ENCODE data around the gene TTLL6.
"Not testable (repeated sequence)": the region's sequence is repeated elsewhere in the genome, so short reads cannot be mapped to it uniquely, and the experiment has no call there.

The TTLL6 gene

GRCh38 chr17:48816774-48817590 is at the start of gene TTLL6:
Gene TTLL6, minus strand, starts transcription at chr17:48817229. Its CDS starts 157 bp downstream, at chr17:48817072.
- peaks cover 80% of the 10 kb centered on the region for H3K27me3 Mint-ChIP-seq
- intact Hi-C loops (cut with micrococcal nuclease): no loop called here
- H3K4me1 Mint-ChIP-seq (ENCODE audit: low read depth): peaks cover 9% of the 10 kb centered on the region
- no peaks in the 10 kb centered on the region for H3K36me3 Mint-ChIP-seq (ENCODE audit: low read depth)
- H3K9me3 Mint-ChIP-seq: no peaks in the 10 kb centered on the region
- no peak within 1 kb of the TSS for H3K27ac Mint-ChIP-seq
- no peak within 1 kb of the TSS for H3K4me3 Mint-ChIP-seq

DNA sequence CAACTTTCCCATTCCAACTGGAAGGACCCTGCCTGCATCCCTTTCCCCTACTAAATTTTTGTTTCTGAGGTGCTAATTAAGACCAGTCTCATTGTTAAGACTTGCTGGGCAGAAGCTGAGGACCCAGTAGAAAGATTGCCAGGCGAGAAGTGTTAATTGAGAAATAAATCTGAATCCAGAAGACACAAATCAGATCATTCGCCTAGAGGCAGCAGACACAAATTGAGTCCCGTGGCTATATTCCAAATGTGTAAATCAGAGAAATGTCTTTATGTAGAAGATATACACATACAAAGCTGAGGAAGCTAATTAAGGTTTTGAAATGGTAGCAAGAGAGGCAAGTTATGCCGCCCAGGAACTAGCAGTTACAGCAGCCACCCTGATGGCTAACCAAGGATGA is 43.4 kb upstream of the TTLL6 start:
- intact Hi-C loops (cut with micrococcal nuclease): no loop called here
- Mint-ChIP-seq H3K4me3 (no peak overlapping the region), H3K36me3 (ENCODE audit: low read depth) (peaks cover 94% of the 10 kb centered on the region), H3K4me1 (ENCODE audit: low read depth) (no peaks in the 10 kb centered on the region), H3K9me3 (no peaks in the 10 kb centered on the region), H3K27ac (no peak overlapping the region), H3K27me3 (no peaks in the 10 kb centered on the region)

- Mint-ChIP-seq H3K4me1 (ENCODE audit: low read depth) (no peaks in the 10 kb centered on the region), H3K4me3 (no peak overlapping the region), H3K27ac (no peak overlapping the region), H3K36me3 (ENCODE audit: low read depth) (peaks cover 94% of the 10 kb centered on the region), H3K9me3 (no peaks in the 10 kb centered on the region), H3K27me3 (no peaks in the 10 kb centered on the region)
- intact Hi-C loops (cut with micrococcal nuclease): no loop called here
Measured at GRCh38 chr17:48860034-48860433, 43.0 kb upstream of the TTLL6 start.

DNA sequence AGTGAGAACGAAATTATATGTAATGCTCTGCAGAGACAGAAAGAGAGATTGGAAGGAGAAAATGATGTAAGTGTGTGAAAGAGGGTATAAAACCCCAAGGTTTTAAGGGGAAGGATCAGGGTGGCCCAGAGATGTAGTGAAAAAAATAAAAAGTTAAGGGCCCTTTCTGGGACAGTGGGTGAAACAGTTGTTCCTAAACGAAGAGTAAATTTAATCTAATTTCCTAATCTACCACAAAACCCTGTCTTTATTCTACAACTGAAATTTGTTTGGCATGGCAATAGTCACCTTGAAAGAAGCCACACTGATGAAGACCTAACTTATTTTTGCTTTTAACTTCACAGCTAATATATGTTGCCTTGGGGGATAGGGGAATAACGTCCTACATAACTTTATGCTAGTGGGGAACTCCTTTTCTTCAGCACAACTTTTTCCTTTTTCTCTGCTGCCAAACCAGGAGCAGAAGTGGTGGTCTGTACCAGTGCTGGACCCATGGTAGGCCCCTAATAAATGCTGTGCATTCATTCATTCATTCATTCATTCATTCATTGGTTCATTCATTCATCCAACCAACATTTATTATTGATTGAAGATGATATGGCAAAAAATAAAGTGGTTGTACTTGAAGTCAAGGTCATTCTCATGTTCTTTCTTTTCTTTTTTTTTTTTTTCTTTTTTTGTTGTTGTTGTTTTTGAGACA is 39.2 kb upstream of the TTLL6 start:
- intact Hi-C loops (cut with micrococcal nuclease): no loop called here
- Mint-ChIP-seq H3K27me3 (no peaks in the 10 kb centered on the region), H3K4me3 (no peak overlapping the region), H3K4me1 (ENCODE audit: low read depth) (peaks cover 7% of the 10 kb centered on the region), H3K9me3 (no peaks in the 10 kb centered on the region), H3K27ac (no peak overlapping the region), H3K36me3 (ENCODE audit: low read depth) (peaks cover 92% of the 10 kb centered on the region)

GRCh38 chr17:48854774-48855476 is 37.9 kb upstream of the TTLL6 start:
- no peak overlapping the region for H3K4me3 Mint-ChIP-seq
- no peaks in the 10 kb centered on the region for H3K27me3 Mint-ChIP-seq
- no peak overlapping the region for H3K27ac Mint-ChIP-seq
- intact Hi-C loops (cut with micrococcal nuclease): no loop called here
- H3K4me1 Mint-ChIP-seq (ENCODE audit: low read depth): peaks cover 7% of the 10 kb centered on the region
- H3K36me3 Mint-ChIP-seq (ENCODE audit: low read depth): peaks cover 89% of the 10 kb centered on the region
- H3K9me3 Mint-ChIP-seq: no peaks in the 10 kb centered on the region

GRCh38 chr17:48850792-48851323 is 33.8 kb upstream of the TTLL6 start:
- Mint-ChIP-seq H3K36me3 (ENCODE audit: low read depth) (peaks cover 89% of the 10 kb centered on the region), H3K27ac (no peak overlapping the region), H3K9me3 (no peaks in the 10 kb centered on the region), H3K4me1 (ENCODE audit: low read depth) (peaks cover 7% of the 10 kb centered on the region), H3K27me3 (no peaks in the 10 kb centered on the region), H3K4me3 (no peak overlapping the region)
- intact Hi-C loops (cut with micrococcal nuclease): no loop called here

DNA sequence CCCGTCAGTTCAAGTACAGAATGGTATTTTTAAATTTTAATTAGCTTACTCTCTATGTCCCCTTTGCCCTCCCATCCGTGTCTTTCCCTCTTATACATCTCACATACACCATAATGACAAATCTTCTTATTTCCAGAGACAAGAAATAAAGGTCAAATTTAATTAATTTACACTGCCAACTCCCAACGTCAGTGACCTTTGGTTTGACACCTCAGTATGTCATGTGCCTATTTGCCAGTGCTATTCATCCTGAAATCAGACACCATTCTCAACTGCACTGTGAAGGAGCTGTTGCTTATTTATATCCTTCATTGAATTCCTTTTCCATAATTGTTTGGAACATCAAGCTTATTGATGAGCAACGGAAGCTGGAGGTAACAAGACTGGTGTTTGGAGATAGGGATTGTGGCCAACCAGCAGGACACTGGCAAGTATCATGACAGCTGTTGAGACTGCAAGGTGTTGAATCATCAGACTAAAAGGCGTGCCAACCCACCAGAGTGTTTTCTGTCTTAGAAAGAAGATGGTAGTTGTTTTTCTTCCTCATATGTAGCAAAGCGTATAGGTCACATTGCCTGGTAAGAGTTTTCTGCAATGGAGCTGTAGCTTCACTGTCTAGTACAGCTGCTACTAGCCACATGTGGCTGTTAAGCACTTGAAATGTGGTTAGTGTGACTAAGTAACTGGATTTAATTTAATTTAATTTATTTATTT is 26.3 kb upstream of the TTLL6 start:
- Mint-ChIP-seq H3K27ac (no peak overlapping the region), H3K4me3 (no peak overlapping the region), H3K36me3 (ENCODE audit: low read depth) (peaks cover 74% of the 10 kb centered on the region), H3K27me3 (peaks cover 14% of the 10 kb centered on the region), H3K9me3 (no peaks in the 10 kb centered on the region), H3K4me1 (ENCODE audit: low read depth) (peaks cover 21% of the 10 kb centered on the region)
- intact Hi-C loops (cut with micrococcal nuclease): no loop called here

GRCh38 chr17:48842746-48843145 is 25.7 kb upstream of the TTLL6 start:
- H3K36me3 Mint-ChIP-seq (ENCODE audit: low read depth): peaks cover 72% of the 10 kb centered on the region
- H3K4me1 Mint-ChIP-seq (ENCODE audit: low read depth): peaks cover 27% of the 10 kb centered on the region

DNA sequence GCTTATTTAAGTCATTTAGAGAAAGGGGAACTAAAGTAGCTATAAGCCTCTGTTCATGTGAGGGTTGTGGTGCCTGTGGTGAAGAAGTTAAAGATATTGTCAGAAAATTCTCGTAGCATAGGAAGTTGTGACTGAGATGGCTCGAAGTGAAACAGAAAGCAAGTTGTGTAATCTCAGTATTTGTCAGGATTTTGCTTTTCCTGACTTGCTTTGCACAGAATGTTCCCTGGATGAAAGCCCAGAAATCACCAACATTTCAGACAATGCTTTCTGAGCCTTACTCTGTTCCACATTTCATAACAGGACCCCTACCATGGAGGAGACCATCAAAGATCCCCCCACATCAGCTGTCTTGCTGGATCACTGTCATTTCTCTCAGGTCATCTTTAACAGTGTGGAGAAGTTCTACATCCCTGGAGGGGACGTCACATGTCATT is 24.4 kb upstream of the TTLL6 start:
- intact Hi-C loops (cut with micrococcal nuclease): no loop called here
- Mint-ChIP-seq H3K9me3 (no peaks in the 10 kb centered on the region), H3K36me3 (ENCODE audit: low read depth) (peaks cover 63% of the 10 kb centered on the region), H3K27ac (no peak overlapping the region), H3K4me1 (ENCODE audit: low read depth) (peaks cover 38% of the 10 kb centered on the region), H3K4me3 (no peak overlapping the region), H3K27me3 (peaks cover 18% of the 10 kb centered on the region)

More at GRCh38 chr17:48842746-48843145, 25.7 kb upstream of the TTLL6 start:
- intact Hi-C loops (cut with micrococcal nuclease): no loop called here
- no peaks in the 10 kb centered on the region for H3K9me3 Mint-ChIP-seq
- H3K27ac Mint-ChIP-seq: no peak overlapping the region
- peaks cover 16% of the 10 kb centered on the region for H3K27me3 Mint-ChIP-seq
- no peak overlapping the region for H3K4me3 Mint-ChIP-seq

DNA sequence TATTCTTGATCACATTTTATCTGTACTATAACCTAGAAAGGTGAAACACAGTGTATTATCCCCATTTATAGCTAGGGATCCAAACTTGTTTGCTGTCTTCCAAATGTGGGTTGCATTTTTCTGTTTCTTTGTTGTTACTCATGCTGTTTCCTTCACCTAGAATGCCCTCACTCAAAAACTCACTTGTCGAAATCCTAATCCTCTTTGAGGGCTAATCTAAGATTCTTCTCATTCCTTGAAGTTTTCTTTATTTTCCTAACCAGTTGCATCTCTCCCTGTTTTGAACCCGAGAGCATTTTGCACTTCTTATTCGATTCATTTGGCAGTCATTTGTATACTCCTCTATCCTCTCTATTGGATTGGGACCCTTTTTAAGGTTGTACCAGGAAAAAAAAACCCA is 23.4 kb upstream of the TTLL6 start:
- intact Hi-C loops (cut with micrococcal nuclease): no loop called here
- no peaks in the 10 kb centered on the region for H3K9me3 Mint-ChIP-seq
- H3K36me3 Mint-ChIP-seq (ENCODE audit: low read depth): peaks cover 66% of the 10 kb centered on the region
- H3K4me1 Mint-ChIP-seq (ENCODE audit: low read depth): peaks cover 45% of the 10 kb centered on the region
- peaks cover 27% of the 10 kb centered on the region for H3K27me3 Mint-ChIP-seq
- H3K4me3 Mint-ChIP-seq: no peak overlapping the region
- H3K27ac Mint-ChIP-seq: no peak overlapping the region

- intact Hi-C loops (cut with micrococcal nuclease): not testable (repeated sequence)
- peaks cover 42% of the 10 kb centered on the region for H3K27me3 Mint-ChIP-seq
Measured at GRCh38 chr17:48837458-48837857, 20.4 kb upstream of the TTLL6 start.

DNA sequence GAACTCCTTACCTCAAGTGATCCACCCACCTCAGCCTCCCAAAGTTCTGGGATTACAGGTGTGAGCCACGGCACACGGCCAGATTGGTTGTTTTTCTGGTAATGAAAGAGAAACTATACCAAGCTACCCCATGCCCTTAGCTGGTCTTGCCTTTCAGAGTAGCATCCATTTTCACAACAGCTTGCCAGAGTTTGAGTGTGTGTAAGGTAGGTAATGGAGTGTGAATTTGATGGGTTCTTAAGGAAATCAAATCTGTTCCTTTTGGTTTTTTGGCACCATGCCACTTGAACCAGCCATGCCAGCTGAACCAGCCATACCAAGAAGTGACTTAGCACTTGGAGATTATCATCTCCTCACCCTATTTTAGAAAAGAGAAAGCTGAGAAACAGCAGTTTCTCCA is 18.9 kb upstream of the TTLL6 start:
- H3K9me3 Mint-ChIP-seq: no peaks in the 10 kb centered on the region
- peaks cover 42% of the 10 kb centered on the region for H3K27me3 Mint-ChIP-seq
- intact Hi-C loops (cut with micrococcal nuclease): no loop called here
- H3K4me1 Mint-ChIP-seq (ENCODE audit: low read depth): peaks cover 77% of the 10 kb centered on the region
- no peak overlapping the region for H3K27ac Mint-ChIP-seq
- no peak overlapping the region for H3K4me3 Mint-ChIP-seq
- peaks cover 41% of the 10 kb centered on the region for H3K36me3 Mint-ChIP-seq (ENCODE audit: low read depth)

More at GRCh38 chr17:48837458-48837857, 20.4 kb upstream of the TTLL6 start:
- Mint-ChIP-seq H3K27ac (peak overlapping the region; percentile 50), H3K4me1 (ENCODE audit: low read depth) (peaks cover 67% of the 10 kb centered on the region), H3K4me3 (peak overlapping the region; percentile 33), H3K36me3 (ENCODE audit: low read depth) (peaks cover 42% of the 10 kb centered on the region)
- H3K9me3 Mint-ChIP-seq: not testable (repeated sequence)

DNA sequence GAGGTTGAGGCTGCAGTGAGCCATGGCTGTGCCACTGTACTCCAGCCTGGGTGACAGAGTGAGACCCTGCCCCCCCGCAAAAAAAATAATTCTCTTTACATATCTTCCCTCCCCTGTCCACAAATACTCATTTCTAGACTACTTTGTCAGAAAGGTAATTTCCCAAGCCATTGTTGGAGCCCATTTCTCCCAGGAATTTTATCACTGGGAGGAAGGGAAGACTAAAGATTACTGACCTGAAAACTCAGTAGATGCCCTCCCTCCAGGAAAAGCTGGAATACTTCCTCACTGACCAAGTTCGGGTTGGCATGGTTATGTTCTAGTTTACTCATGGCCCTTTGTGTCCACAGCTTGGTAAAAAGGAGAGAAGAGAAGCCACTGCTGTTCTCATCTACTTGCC is 17.9 kb upstream of the TTLL6 start:
- peaks cover 67% of the 10 kb centered on the region for H3K4me1 Mint-ChIP-seq (ENCODE audit: low read depth)
- H3K36me3 Mint-ChIP-seq (ENCODE audit: low read depth): peaks cover 35% of the 10 kb centered on the region
- no peak overlapping the region for H3K4me3 Mint-ChIP-seq
- intact Hi-C loops (cut with micrococcal nuclease): no loop called here
- no peak overlapping the region for H3K27ac Mint-ChIP-seq
- peaks cover 36% of the 10 kb centered on the region for H3K27me3 Mint-ChIP-seq
- H3K9me3 Mint-ChIP-seq: no peaks in the 10 kb centered on the region

Measured in dendritic cell treated with granulocyte-macrophage colony-stimulating factor and Interleukin-4, amounts not matched to agents 40 ng/mL and 50 ng/mL, for 4 days (primary cell).